ENCODE measurements around the gene SEC22B.
"Not testable (repeated sequence)": the region's sequence is repeated elsewhere in the genome, so short reads cannot be mapped to it uniquely, and the experiment has no call there.

SEC22B gene

DNA sequence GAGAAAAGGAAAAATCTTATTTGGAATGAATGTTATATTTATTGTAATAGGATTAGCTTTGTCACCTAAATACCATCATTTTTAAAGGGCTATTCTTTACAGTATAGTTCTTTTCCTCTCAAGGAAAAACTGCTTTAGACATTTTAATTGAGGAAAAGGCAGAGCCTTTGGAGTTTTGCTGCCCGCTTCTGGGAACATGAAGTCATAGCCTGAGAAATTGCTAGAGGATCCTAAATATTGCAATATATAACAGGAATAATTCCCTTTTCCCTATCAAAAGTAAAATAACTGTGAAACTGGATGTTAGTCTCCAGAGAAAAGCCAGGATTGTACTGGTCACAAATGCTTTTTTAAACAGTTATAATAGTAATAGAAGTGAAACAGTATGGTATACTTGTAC is 30.5 kb downstream of the SEC22B start:
- H3K4me3 ChIP-seq (ENCODE audit: low read length), result not testable (repeated sequence)

DNA sequence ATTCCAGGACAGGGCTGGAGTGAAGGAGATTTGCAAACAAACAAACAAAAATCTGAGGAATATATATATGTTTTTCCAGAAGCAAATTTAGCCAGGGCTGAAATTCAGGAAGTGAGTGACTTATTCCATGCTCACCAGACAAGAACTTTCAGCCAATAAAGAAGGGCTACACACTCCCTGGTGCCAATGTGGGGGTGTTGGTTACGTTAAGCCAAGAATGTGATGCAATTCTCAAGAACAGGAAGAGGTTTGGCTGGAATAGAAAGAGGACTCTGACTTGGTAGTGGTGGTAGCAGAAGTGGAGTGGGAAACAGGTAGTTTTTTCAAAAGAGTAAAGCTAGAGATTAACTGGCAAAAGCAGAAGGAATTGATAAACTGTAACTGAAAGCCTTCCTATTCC is 31.7 kb downstream of the SEC22B start:
- not testable (repeated sequence) for H3K4me3 ChIP-seq (ENCODE audit: low read length)

DNA sequence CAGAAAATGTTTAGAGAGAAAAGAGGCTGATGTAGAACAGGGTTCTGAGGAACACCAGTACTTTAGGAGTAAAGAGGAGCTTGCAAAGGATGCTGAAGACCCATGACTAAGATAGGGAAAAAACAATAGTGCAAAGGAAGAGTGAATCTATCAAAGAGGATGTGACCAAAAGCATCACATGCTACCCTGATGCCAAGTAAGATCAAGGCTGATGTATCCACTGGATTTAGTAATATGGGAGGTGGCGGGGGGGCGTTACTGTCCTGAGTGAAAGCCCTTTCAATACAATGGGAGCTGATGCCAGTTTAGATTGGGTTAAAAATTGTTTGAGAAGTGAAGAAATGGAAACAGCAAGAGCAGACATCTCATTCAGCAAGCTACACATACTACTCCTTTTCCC is 32.2 kb downstream of the SEC22B start:
- not testable (repeated sequence) for H3K4me3 ChIP-seq (ENCODE audit: low read length)

DNA sequence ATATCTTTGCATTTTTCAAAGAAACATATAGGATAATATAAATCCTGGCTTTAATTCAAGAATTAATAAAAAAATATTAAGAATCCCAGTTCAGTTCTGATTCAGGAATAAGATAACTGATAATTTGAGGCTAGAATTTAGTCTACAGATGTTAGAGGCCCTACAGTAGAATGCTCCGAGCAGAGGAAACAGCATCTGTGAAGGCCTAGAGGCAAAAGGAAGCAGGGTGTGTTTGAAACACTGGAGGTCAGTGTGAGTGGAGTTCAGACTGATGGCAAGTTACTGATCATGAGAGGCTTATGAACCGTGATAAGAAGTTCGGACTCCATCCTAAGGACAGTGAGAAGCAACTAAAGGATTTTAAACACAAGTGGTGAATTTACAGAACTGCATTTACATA is 33.0 kb downstream of the SEC22B start:
- H3K4me3 ChIP-seq (ENCODE audit: low read length), result not testable (repeated sequence)

DNA sequence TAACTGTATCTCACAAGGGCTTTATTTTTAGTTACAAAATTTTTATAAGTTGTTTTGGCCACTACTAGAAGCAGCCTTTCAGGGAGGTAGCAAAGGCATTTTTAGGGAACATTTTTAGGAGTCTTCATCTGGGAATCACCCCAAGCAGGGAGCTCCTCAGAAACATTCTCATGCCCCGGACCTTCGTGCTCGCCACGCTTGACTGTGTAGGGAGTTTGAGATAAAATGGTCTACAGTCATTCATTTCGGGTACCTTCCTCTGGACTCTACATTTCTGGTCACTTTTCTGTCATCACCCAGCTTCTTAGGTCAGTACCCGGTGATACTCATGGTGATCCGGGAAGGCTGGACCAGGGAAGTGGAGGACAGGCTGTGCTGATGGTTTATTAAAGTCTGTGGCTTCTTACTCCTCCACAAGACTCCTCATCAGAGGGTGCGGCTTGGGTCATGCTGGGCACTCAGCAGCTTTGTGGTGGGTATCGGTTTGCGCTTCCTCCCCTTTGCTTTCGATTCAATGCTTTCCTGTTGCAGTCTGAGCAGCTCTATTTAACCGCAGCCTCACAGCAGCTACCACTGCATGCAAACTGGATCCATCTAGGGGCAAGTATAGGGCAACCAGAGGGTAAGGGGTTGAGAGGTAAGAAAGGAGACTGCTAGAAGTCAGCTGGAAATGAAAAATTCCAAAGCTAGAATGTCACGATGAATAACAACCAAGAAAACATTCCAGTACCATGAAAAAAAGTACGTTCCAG is 33.6 kb downstream of the SEC22B start:
- H3K4me3 ChIP-seq (ENCODE audit: low read length), result not testable (repeated sequence)

DNA sequence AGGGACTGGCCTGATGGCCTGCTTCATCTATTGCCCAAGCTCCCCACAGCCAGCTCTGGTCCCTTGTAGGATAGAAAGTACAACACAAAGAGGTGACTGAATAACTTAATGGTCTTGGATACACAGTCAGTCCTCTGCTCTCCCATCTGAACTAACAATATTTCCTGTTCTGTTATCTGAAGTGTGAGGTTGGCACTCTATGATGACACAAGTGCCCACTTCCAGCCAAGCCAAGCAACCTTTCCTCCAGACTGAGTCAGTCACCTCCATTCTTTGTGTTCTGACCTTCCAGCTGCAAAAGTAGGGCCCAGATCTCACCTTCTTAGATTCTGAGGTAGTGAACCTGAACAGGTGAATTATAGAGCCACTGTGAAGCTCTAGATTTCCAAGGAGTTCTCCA is 34.5 kb downstream of the SEC22B start:
- not testable (repeated sequence) for H3K4me3 ChIP-seq (ENCODE audit: low read length)

DNA sequence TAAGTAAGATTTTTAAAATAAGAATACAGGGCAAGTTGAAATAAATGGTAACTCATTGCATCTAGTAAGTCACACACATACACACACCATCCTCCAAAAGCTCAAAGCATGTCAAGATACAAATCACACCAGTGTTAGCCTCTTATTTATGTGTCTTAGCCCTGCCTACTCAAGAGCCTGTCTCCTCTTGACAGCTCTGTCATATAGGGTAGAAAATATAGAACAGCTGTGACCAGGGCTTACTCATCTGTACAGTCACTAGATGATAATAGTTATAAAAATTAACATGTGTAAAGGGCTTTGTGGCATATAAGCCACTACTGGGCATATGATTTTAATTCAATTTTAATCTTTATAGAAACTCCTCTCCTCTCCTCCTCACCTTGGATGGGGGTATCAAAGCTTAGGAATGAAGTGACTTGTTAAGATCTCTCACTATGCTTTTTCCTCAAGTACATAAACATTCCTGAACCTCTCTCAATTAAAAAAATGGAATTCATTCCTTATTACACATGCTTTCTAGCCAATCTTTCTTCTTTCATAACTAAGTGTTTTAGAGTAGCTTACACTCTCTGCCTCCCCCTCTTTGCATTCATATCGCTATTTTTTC is 35.6 kb downstream of the SEC22B start:
- not testable (repeated sequence) for H3K4me3 ChIP-seq (ENCODE audit: low read length)

DNA sequence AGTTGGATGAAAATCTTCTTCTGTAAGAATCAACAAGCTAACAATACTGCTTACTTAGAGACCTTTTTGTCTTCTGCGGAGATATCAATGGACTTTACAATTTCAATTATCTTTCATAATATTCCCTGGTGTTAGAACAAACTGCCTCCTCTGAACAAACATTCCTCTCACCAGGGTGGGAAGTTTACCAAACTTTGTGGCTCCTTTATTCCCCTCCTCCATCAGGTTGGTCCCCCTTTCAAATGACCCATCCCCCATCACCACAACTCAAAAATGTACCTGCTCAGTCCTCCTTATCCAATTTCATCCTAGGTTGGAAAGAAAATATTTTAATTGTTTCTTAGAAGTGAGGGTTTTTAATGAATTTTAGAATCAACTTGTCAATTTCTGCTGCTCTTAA is 40.2 kb downstream of the SEC22B start:
- not testable (repeated sequence) for H3K4me3 ChIP-seq (ENCODE audit: low read length)

DNA sequence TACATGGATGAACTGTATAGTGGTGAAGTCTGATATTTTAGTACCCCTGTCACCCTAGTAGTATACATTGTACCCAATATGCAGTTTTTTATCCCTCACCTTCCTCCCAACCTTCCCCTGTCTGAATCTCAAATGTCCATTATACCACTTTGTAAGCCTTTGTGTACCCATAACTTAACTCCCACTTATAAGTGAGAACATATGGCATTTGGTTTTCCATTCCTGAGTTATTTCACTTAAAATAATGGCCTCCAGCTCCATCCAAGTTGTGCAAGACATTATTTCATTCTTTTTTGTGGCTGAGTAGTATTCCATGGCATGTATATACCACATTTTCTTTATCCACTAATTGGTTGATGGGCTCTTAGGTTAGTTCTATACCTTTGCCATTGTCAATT is 42.4 kb downstream of the SEC22B start:
- H3K4me3 ChIP-seq (ENCODE audit: low read length), result not testable (repeated sequence)

DNA sequence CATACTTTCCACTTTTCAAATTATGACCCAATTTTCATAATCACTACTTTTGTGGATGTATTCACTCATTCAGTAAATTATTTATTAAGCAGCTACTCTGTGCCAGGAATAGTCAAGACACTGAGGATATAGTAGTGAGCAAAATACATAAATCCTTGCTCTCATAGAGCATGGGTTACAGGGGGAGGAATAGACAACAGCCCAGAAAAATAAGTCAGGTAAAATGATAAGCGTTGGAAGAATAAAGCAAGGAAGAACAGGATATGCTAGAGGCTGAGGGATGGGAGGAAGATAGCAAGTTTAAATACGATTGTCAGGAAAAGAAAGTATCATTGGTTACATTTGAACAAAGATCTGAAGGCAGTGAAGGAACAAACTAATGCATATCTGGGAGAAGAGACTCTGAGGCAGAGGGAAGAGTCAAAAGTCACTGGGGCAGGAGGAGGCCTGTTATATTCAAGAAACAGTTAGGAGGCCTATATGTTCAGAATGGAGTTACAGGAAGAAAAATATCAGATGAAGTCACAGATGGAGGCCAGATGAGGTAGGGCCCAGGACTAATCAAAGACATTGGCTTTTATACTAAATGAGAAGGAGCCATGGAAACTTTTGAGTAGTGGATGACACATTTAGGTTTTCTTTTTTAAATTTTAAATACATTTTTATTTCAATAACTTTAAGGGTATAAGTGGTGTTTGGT is 42.9 kb downstream of the SEC22B start:
- H3K4me3 ChIP-seq (ENCODE audit: low read length), result no peak overlapping the region
- no peak for TF ChIP-seq ZNF274 (IDR thresholded peaks at IDR 0.05; ENCODE audit: low read depth, low read length)

DNA sequence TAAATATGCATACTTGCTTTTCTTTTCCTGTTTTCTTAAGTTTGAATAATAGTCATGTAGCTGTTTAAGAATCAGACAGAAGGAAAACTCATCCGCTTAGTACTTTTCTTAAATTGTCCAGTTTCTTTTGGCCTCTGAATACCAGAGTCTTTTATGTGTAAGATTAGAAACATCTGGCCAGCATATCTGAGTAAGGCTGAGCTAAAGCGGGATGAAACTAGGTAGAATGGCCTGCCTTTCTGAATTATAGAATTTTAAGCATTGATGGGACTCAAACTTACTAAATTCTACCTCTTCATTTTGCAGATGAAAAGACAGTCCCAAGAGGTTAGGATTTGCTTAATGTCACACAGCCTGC is 43.9 kb downstream of the SEC22B start:
- not testable (repeated sequence) for H3K4me3 ChIP-seq (ENCODE audit: low read length)

DNA sequence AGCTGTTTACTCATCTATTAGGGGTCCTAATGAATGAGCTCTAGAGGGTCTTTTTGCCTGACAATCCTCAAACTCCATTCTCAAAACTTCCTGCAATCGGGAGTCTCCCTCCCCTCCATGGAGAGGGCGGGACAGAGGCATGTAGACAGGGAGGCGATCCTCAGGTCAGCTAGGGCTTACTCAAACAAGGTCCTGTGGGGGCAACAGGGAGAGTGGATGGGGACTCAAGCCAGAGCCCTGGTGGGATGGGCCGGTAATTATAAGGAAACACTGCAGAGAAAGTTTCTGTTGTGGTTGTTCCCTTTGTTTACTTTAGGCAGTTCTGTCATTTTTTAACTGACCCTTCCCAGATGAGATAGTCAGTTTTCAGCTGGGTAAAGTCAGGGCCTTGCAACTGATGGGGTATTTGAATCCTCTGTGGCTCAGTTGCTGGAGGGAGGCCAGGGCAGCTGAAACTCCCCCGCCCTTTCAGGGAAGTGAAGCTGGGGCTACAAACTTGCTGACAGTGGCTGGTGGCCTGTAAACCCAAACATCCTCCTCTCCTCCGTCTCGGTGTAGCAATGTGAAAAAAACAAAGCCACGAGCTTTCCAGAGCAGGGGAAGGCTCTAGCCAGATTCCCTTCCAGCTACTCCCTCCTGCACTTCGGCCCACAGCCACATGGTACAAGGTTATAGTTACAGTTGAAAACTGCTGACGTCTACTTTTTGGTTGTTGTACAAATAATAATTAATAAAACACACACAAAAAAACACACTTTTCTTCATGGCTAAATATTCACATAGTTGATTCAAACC is 44.5 kb downstream of the SEC22B start:
- H3K4me3 ChIP-seq (ENCODE audit: low read length), result not testable (repeated sequence)

DNA sequence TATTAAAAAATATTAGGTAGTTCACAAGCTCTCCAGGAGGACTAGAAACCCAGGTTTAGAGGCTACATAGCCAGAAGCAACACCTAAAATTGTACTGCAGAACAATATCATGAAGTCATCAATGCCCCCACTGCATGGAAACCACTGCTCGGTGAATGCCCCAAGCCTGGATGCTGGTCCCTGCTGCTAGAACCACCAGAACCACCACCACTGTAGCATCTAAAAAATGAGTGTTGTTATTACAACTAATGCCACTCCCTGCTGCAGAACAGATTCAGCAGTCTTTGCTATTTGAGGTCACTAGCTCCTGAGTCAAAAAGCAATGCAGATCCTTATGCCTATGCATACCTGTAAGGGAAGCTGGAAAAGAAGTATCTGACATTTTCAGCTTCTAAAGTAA is 48.4 kb downstream of the SEC22B start:
- not testable (repeated sequence) for H3K4me3 ChIP-seq (ENCODE audit: low read length)

DNA sequence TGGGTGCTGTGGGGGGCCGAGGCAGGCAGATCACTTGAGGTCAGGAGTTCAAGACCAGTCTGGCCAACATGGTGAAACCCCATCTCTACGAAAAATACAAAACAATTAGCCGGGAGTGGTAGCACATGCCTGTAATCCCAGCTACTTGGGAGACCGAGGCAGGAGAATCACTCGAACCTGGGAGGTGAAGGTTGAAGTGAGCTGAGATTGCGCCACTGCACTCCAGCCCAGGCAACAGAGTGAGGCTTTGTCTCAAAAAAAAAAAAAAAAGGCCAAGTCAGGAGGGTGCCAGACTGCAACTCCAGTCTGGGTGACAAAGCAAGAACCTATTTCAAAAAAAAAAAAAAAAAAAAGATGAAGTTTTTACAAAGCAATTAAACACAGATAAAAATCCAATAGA is 50.1 kb downstream of the SEC22B start:
- not testable (repeated sequence) for H3K4me3 ChIP-seq (ENCODE audit: low read length)

DNA sequence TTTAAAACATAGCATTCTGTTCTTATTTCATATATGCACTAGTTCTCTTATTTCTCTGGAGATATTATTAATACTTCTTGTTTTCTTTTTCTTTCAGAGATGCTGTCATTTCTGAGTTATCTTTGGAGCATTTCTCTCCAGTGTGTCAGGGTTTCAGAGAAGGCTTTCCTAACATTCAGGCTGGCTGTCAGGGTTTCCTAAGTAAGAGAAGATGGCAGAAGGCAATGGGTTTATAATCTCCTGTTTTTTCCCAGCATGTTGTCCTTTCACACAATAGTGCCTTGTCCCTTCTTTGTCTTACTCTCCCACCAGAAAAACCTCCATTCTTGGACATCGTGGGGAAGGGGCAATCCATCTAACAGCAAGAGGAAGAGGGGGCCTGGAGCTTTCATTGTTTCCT is 51.7 kb downstream of the SEC22B start:
- not testable (repeated sequence) for H3K4me3 ChIP-seq (ENCODE audit: low read length)

DNA sequence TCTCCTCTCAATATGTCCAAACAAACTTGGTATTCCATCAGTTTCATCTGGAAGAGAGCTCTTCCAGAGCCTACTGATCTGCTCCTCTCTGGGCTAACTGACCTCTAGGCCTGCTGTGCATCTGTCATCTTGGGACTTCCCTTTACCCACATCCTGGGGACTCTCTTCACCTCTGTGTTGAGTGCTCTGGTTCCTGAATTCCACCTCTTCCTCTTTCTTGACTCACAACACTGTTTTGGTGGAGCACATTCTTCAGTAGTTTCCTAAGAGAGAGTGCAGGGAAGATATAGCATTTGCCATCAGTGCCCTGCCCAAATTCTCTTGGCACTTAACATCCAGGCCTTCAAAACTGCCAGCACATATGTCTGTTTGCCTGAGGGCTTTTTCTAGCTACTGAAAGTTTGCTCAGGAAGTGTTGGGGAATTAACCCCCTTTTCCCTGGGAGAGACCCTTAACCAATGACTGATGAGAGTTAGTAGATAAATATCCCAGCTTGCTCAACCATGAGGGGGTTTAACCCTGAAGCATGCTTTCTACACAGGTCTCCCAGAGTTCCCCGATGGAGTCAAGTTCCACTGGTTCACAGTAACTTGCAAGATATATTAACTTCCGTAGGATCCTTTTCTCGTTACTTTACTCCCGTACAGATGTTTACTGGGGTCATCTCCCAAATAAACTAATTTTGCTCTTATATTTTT is 52.4 kb downstream of the SEC22B start:
- H3K4me3 ChIP-seq (ENCODE audit: low read length), result not testable (repeated sequence)

DNA sequence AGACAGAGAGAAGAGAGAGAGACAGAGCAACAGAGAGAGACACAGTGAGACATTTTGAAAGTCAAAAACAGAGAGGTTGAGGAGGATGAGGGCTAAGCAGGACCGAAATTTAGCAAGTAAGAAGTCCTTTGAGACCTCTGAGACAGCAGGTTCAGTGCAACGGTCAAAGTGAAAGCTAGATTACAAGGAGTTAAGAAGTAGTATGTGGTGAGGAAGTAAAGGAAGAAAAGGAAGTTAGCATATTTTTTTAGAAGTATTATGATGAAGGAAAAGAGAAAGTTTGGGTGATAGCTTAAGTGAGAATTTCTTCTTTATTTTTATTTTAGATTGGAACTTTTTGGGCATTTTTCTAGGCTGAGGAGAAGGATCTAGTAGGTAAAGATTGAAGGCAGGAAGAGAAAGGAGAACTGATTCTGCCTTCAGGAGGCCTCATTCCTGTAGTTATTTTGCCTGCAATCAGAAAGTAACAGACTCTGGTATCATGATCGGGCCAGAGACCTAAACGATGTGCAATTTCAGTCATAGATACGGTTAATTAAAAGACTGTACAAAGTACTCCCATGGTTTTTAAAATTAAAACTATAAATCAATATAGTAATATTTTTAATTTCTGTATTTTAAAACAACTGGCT is 53.9 kb downstream of the SEC22B start:
- H3K4me3 ChIP-seq (ENCODE audit: low read length), result not testable (repeated sequence)

DNA sequence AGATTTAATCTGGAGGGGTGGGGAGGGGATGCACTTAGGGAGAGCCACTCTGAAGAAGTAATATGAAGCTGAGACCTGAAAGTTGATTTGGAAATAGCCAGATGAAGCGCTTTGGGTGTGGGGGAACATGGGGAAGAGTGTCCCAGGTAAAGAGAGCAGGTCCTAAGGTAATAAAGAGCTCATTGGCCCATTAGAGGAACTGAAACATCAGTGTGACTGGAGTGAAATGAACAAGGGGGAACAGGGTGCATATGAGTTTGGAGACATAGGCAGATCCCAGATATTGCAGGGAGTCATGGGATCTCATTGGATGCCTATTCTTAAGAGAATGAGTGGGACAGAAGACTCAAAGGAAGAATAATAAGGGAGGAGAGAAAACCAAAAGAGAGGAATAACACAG is 54.5 kb downstream of the SEC22B start:
- not testable (repeated sequence) for H3K4me3 ChIP-seq (ENCODE audit: low read length)

DNA sequence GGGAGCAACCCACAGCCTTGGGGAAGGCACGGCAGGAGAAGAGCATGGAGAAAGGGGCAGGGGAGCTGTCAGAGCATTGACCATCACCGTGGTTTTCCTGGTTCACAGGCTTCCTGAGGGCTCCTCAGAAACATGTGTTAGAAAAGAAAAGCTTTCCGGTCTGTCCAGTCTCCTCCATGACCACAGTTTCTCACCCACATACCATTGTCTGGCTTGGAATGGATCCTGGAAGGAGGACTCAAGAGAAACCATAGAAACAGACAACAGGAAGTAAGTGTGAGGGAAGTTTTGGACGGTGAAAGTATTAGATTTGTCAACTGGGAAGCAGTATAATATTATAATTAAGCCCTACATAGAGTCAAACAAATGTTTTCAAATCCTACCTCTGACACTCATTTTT is 55.8 kb downstream of the SEC22B start:
- not testable (repeated sequence) for H3K4me3 ChIP-seq (ENCODE audit: low read length)

DNA sequence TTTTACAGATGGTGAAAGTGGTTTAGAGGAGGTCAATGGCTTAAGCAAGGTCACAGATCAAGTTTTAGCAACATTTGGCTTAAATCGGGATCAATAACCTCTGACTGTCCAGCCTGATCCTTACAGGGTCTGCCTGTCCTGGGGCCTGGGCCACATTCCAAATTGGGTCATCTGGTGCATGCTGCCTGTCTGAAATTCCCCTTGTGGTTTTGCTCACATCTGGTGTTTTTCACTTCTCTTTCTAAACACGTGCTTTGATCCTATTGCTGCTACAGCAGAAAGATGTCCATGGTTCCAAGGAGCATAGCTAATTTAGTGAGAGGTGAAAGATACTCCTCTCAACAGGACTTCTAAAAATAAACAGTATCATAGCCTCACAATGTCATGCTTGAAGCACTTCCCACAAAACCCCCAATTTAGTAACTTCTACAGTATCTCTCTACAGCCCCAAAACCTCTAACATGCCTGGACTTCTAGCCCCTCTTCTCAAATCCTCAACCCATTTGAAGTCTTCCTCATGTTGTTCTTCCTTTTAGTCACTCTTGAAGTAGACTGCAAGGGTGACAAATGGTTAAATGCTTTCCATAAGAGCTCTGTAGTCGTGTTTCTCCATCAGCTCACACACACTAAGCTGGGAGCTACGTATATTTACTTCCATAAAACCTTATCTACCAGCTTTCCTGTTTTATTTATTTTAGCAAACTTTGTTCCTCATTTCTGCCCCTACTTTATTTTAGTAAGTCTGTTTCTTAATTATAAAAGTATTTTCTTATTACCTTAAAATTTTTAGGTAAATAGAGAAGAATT is 58.7 kb downstream of the SEC22B start:
- not testable (repeated sequence) for H3K4me3 ChIP-seq (ENCODE audit: low read length)
